HTR-8/SVneo (cell line): Measurements from ENCODE around the gene CENPO.

Experiments
- DNase-seq: peaks from one replicate; pipeline ENCODE4 v3.0.0; 2011; ENCODE audit warnings: low spot score, mixed read lengths; ENCODE audit not compliant: insufficient read length
- FAIRE-seq: peaks from 2 replicates; lab custom pipeline; 2011; peaks lifted over from hg19 to GRCh38; lab: Jason Lieb, UNC

The CENPO gene

DNA sequence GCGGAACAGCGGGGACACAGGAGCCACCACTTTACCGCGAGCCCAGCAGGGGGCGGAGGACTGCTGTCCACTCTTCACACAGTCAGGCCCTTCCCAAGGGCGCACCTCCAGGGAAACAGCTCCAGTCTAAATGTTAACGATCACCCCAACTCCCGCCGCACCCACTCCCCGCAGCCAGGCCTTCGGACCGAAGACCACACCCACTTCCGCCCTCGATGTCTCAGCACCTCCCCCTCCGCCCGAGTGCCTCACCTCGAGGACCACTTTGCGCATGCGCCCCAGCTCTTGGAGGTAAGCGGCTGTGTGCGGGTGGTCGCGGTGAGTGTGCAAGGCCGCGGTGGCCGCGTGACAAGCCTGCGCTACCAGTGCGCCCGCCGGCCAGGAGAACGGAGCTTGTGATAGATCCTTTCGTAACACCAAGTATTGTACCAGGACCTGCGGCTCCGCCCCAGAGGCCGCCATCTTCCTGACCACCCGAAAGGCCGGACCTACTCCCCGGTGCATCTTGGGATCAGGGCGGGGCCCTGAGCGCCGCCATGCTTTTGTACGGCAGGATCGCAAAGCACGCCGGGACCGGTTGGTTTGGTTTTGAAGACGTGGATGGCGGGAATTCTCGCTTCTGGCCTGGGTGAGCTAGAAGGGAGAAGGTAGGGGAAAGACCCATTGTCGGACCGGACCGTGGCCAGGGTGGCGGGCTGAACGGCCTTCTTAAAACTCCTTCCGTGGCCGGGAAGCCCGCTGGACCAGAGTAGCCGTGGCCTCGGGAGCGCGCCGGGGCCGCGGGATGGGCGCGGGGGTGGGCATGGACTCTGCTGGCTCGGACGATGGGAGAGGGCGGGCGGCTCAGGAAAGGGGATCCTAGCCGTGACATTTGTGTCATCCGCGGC lies at the start of gene CENPO, which contains the start of gene PTRHD1:
Gene CENPO, plus strand, starts transcription at position 552 of the 887 bp plus-strand sequence. CDS start 495 bp downstream, outside the sequence.
Gene PTRHD1, minus strand, starts transcription at position 518 of the 887 bp plus-strand sequence. Its CDS starts 14 bp downstream, at position 504.
- FAIRE-seq = peak; percentile 83
- peak; percentile 98 for DNase-seq

DNA sequence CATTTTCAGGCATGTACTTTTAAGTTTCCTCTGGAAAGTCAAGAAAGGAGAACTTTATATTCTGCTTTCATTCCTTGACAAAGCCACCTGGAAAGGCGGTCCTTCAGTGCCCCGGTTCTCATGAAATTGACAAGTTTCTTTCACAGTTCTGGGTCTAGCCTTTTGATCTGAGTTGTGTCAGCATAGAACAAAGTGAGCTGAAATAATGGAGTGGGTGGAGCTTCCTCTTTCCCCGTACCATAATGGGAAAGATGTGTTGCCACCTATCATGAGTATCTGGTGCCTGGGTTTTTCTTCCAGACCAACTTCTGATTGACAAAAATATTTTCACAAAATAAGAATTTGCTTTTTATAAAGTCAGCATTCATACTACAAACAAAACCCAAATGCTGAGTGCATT lies 49.3 kb upstream of the CENPO start:
- DNase-seq = no peak
- no peak for FAIRE-seq

- no peak for DNase-seq
- FAIRE-seq = no peak
Measured at GRCh38 chr2:24744356-24744755, 48.9 kb upstream of the CENPO start.

DNA sequence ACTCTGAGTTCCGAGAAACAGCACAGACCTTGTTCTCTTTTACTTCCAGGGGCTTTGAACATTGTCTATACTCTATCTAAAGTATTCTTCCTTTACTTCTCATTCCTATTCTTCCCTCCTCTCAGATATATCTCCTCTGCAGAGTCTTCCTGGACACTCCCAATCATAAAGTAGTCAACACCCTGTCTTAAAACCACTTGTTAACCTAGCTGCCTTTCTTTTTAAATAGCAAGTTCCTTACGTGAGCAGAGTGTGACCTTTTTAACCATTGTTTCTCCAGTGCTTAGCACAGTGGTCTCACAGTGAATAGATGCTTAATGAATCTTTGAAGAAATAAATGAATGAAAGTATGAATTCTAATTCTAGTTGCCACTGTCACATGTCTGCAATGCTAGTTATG lies 47.4 kb upstream of the CENPO start:
- FAIRE-seq = no peak
- no peak for DNase-seq

DNA sequence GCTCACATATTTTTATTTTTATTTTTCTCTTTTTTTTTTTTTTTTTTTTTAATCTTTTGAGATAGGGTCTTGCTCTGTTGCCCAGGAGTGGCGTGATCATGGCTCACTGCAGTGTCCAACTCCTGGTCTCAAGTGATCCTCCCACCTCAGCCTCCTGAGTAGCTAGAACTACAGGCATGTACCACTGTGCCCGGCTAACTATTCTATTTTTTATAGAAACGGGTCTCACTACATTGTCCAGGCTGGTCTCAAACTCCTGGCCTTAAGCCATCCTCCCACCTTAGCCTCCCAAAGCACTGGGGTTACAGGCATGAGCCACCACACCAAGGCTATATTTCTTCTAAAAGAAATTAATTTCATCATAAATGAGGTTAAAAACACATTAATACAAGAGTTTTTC lies 45.9 kb upstream of the CENPO start:
- no peak for FAIRE-seq

GRCh38 chr2:24749069-24749691 lies 44.0 kb upstream of the CENPO start:
- no peak for DNase-seq
- no peak for FAIRE-seq

More for the DNA sequence above, 45.9 kb upstream of the CENPO start:
- no peak for DNase-seq

DNA sequence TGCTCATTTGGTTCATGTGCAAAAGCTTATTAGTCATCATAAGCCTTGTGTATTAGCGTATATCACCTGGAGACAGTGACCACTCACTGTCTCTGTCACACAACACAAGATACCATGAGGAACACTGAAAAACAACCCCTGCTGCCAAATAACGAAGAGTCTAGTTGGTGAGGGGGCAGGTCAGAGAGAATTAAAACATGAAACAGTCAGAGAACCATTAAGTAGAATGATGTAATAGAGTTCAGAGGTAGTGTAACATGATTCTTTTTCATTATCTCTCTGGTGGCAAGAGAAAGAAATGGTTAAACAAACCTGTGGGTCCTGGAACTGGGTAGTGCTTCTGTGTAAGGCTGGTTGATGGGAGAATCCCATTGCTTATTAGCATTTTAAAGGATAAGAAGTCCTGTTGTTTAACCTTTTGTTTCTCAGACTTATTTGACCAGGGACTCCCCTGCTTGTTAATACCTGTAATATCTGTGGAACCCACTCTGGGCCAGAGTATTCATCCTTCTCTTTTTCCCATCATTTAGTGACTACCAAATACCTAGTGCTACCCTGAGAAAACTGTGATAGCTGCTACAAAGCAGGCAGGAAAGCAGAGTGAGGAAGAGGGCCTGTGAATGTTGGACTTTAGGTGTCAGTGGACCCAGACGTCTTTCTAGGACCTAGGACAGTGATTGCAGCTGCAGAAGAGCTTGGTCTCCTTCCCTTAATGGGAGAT lies 38.1 kb upstream of the CENPO start:
- DNase-seq (no peak), FAIRE-seq (no peak)

DNA sequence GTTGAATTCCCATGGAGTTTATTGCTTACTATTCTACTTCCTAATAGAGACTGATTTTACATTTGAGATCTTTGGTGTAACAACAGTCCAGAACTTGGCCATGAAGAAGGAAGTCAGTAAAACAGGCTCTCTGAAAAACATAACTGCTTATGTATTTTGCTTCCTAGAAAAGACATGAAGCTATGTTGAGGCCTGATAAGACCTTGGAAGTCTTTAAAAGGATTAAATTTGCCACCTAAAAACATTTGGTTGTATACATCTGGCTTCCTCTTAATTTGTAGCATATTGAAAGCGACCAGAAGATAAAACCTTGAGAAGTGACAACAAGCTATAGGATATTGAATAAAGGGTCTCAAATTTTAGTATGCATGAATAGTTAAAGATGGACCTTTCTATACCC lies 36.4 kb upstream of the CENPO start:
- DNase-seq (no peak), FAIRE-seq (no peak)

GRCh38 chr2:24761866-24762265 lies 31.4 kb upstream of the CENPO start:
- FAIRE-seq (no peak), DNase-seq (no peak)

GRCh38 chr2:24762518-24762917 lies 30.7 kb upstream of the CENPO start:
- no peak for FAIRE-seq
- no peak for DNase-seq

GRCh38 chr2:24763843-24764242 lies 29.4 kb upstream of the CENPO start:
- DNase-seq = no peak
- no peak for FAIRE-seq

GRCh38 chr2:24766609-24767008 lies 26.6 kb upstream of the CENPO start:
- DNase-seq = no peak
- no peak for FAIRE-seq

GRCh38 chr2:24768013-24768412 lies 25.2 kb upstream of the CENPO start:
- FAIRE-seq = no peak
- no peak for DNase-seq

DNA sequence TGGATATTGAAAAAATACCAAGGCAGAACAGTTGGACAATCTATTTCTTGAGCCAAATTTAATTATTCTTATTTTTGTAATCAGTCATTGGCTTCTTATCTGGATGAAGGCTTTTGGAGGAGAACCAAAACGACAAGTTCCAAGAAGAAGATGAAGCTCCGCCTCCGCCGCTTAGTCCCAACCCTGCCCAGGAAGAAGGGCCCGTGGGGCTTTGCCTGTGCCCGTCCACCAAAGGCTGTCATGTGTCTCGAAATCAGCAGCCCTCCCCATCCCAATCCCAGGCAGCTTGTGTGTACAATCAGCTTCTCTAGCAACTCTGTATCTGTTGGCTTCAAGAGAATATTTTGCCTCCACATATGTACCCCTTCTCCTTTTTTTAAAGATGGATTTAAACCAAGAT lies 24.6 kb upstream of the CENPO start:
- no peak for FAIRE-seq
- DNase-seq = no peak

- DNase-seq = no peak
- no peak for FAIRE-seq
Measured at GRCh38 chr2:24771061-24771460, 22.2 kb upstream of the CENPO start.

DNA sequence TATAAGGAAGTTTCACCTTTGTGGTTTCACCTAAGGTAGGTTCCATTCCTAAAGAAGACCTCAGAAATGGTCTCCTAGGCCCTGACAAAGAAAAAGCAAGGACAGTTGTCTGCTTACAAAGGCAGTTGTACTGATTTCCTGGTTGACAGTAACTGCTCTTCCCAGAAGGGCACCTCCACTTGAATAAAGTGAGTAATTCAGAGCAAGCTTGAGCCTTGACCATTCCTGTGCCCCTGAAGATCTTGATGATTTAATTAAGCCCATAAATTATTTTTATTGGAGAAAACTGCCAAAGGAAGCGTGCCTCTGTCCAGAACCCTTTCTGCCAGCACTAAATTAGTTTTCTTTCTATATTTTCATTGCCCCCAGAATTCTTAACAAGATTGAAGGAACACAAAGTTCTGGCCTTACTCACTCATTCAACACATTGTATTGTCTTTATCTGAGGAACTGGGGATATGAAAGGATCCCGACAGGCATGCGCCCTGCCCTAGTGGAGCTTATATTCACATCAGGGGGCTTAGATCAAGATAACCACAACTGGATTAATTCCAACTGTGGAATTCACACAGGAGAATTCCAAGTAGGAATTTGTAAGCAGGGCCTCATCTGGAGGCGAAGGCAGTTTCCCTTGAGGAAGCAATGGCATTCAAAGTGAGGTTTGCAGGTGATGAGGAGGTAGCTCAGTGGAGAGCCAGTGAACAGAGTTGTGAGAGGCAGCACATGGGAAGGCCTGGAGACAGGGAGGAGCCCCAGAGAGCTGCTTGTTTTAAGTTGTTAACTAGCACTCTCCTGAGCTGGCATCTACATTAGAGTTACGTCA lies 21.2 kb upstream of the CENPO start:
- DNase-seq = no peak
- no peak for FAIRE-seq

GRCh38 chr2:24774373-24774772 lies 18.9 kb upstream of the CENPO start:
- DNase-seq (no peak), FAIRE-seq (no peak)

DNA sequence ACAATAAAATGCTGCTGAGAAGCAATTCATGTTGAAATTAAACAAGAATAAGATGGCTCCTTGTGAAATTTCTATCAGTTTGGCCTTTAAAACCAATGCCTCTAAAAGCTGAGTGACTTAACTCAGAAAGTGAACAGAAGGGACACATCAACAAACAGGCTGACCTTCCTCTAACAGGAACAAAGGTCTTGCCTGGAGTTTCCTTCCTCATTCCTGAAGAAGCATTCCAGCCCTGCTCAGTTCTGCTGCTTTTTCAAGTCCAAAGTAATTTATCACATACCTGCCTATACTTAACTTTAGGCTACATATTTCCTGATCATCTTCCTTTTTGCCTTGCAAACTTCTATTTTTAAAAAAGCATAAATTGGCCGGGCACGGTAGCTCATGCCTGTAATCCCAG lies 14.1 kb upstream of the CENPO start:
- DNase-seq (no peak), FAIRE-seq (no peak)

DNA sequence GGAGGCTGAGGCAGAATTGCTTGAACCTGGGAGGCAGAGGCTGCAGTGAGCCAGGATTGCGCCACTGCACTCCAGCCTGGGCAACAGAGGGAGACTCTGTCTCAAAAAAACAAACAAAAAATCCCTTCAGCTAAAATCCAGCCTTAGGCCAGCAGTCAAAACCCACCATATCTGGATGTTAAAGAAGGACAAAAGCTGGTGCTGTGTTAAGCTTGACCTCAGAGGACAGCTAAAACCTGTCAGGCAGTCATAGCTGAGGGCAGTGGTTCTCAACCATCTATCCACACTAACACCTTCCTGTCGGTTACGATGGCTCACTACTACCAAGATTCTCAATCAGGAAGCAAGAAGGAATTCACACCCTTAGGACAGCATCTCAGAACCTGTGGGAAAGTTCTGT lies 9.6 kb upstream of the CENPO start:
- DNase-seq (no peak), FAIRE-seq (no peak)
